Embryonic facial prominence (tissue), 1 donor: ENCODE measurements around the gene STX3.
"Not testable (repeated sequence)": the region's sequence is repeated elsewhere in the genome, so short reads cannot be mapped to it uniquely, and the experiment has no call there.

ENCODE experiments used
- DNase-seq: peaks from one replicate; pipeline ENCODE4 v3.0.0-alpha.2; 2016; ENCODE audit errors: extremely low spot score

The STX3 gene

GRCh38 chr11:59841514-59841913 is 86.3 kb downstream of the STX3 start:
- DNase-seq = no peak

GRCh38 chr11:59842316-59842715 is 87.1 kb downstream of the STX3 start:
- DNase-seq = no peak

- DNase-seq = no peak
These were observed 90.2 kb downstream of the STX3 start, which contains the start of gene CBLIF for GRCh38 chr11:59845399-59845798. CBLIF (minus strand) TSS chr11:59845499; CDS start chr11:59845453, 46 bp downstream.

- DNase-seq = no peak
These were observed 91.4 kb downstream of the STX3 start for GRCh38 chr11:59846556-59846955.

GRCh38 chr11:59847626-59848025 is 92.5 kb downstream of the STX3 start:
- DNase-seq = no peak

GRCh38 chr11:59848439-59848838 is 93.3 kb downstream of the STX3 start:
- not testable (repeated sequence) for DNase-seq

GRCh38 chr11:59849129-59849528 is 94.0 kb downstream of the STX3 start:
- DNase-seq = no peak

- DNase-seq = not testable (repeated sequence)
These were observed 94.4 kb downstream of the STX3 start for GRCh38 chr11:59849551-59849950.

- not testable (repeated sequence) for DNase-seq
These were observed 96.2 kb downstream of the STX3 start for GRCh38 chr11:59851416-59851815.

GRCh38 chr11:59854871-59855270 is 99.7 kb downstream of the STX3 start:
- DNase-seq = no peak
